ENCODE data around the gene DSTYK.

DNA sequence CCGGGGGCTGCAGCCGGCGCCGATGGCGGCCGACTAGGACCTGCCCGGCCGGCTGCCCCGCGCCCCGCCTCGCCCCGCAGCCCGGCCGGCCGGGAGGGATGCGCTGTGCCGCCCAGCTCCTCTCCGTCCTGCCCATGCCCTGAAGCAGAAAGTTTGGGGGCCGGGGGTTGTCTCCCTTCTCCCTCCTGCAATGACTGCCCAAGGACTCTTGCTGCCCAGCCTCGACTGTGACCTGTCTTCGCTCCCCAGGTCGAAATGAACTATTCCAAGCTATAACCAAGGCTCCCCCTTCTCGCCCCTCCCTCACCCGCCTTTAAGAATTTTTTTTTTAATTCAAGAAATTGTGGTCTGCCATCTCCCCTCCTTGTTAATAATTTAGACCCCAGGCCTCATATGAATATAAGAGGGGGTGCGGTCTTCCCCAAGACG lies 16.6 kb upstream of the DSTYK start:
- TF ChIP-seq, protein P1, sequence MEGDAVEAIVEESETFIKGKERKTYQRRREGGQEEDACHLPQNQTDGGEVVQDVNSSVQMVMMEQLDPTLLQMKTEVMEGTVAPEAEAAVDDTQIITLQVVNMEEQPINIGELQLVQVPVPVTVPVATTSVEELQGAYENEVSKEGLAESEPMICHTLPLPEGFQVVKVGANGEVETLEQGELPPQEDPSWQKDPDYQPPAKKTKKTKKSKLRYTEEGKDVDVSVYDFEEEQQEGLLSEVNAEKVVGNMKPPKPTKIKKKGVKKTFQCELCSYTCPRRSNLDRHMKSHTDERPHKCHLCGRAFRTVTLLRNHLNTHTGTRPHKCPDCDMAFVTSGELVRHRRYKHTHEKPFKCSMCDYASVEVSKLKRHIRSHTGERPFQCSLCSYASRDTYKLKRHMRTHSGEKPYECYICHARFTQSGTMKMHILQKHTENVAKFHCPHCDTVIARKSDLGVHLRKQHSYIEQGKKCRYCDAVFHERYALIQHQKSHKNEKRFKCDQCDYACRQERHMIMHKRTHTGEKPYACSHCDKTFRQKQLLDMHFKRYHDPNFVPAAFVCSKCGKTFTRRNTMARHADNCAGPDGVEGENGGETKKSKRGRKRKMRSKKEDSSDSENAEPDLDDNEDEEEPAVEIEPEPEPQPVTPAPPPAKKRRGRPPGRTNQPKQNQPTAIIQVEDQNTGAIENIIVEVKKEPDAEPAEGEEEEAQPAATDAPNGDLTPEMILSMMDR (IDR thresholded peaks at IDR 0.05; ENCODE audit: low read length) = no peak
- TF ChIP-seq EZH2 (optimal IDR thresholded peaks at IDR 0.05; ENCODE audit: low read depth, low read length) (no peak), EZH2phosphoT487 (IDR thresholded peaks at IDR 0.05; ENCODE audit: low read length) (no peak)

Data from MM.1S (cell line).